Thyroid gland (tissue), 4 donors: ENCODE results near the gene DIS3L2. TPM values are rescaled to one million over a fixed set of nuclear protein-coding genes. Genes with fewer than 3 reads are reported as not detected.
A peak's percentile ranks its signal among the peaks of the same experiment; 100 is the strongest.
"Not testable (repeated sequence)": the region's sequence is repeated elsewhere in the genome, so short reads cannot be mapped to it uniquely, and the experiment has no call there.

Source experiments
- DNase-seq, 2 donors: peaks; one replicate each; pipeline ENCODE4 v3.0.0-alpha.2; 2019
- H3K27ac ChIP-seq, 3 donors: fragments of 200-600 bp; sonication (generic); 1 replicate in 2 of 3; 2 replicates in 1 of 3; pipeline ENCODE4 v1.5.1; 2016 to 2019; ENCODE audit warnings: mild to moderate bottlenecking in 1 of 3, moderate library complexity in 1 of 3
- H3K27me3 ChIP-seq: fragments of 200-600 bp; sonication (generic); one replicate; pipeline ENCODE4 v1.5.1; 2019
- H3K36me3 ChIP-seq, 2 donors: fragments of 200-600 bp; sonication (generic); one replicate each; pipeline ENCODE4 v1.5.1; 2016 to 2019
- H3K4me1 ChIP-seq, 2 donors: fragments of 200-600 bp; sonication (generic); one replicate each; pipeline ENCODE4 v1.5.1; 2017 to 2019
- H3K4me3 ChIP-seq, 3 donors: fragments of 200-600 bp; sonication (generic); replicated peaks in 1 of 3; 1 replicate in 2 of 3; 2 replicates in 1 of 3; pipeline ENCODE4 v1.5.1; 2016; ENCODE audit warnings: mild to moderate bottlenecking in 1 of 3
- H3K9me3 ChIP-seq: fragments of 200-600 bp; sonication (generic); one replicate; pipeline ENCODE4 v1.5.1; 2017
- CTCF ChIP-seq, 6 experiments: fragments of 200-600 bp in 3 of 6; fragments of 450-650 bp in 3 of 6; sonication (generic) in 3 of 6; IDR thresholded peaks; one replicate each; pipeline ENCODE4 v1.5.1; 2016 to 2019; ENCODE audit warnings: antibody characterized with exemption in 6 of 6, mild to moderate bottlenecking in 2 of 6, inconsistent platforms in 1 of 6, moderate library complexity in 1 of 6
- POLR2A ChIP-seq, 2 donors: fragments of 450-650 bp; IDR thresholded peaks; one replicate each; pipeline ENCODE4 v1.6.1; 2017; ENCODE audit warnings: antibody characterized with exemption in 2 of 2, mild to moderate bottlenecking in 2 of 2, moderate library complexity in 1 of 2
- WGBS, 2 donors: methylation state at CpG; one replicate each; pipeline ENCODE4 v1.1.5; 2017; 5-methylcytosine and 5-hydroxymethylcytosine counted together
- intact Hi-C: fragments of 100-400 bp; cut with DNase I; formaldehyde crosslinking; loops from one replicate; pipeline ENCODE4 v1.15.1; 2023
- total RNA-seq, 4 donors: library from RNA; depleted of rRNA; stranded (reverse); fragments of >200 nt; gene quantifications; one replicate each; pipeline ENCODE4 v1.2.3, GENCODE V29; 2016

Gene DIS3L2
- total RNA-seq, 4 donors from 2014 or later, result 42.2 to 68.7 (median 50.3) TPM

GRCh38 chr2:232113821-232114220 lies 152.3 kb downstream of the DIS3L2 start:
- intact Hi-C loops, result no loop called here
- H3K36me3 ChIP-seq, result no peaks in the 10 kb centered on the region
- no peaks in the 10 kb centered on the region for H3K27me3 ChIP-seq
- TF ChIP-seq CTCF (IDR thresholded peaks at IDR 0.05) (no peak), POLR2A (IDR thresholded peaks at IDR 0.05) (no peak)
- H3K4me3 ChIP-seq, result no peak overlapping the region
- H3K27ac ChIP-seq, result no peak overlapping the region
- no peaks in the 10 kb centered on the region for H3K9me3 ChIP-seq
- no peak for DNase-seq
- WGBS, 2 donors, result 97 to 100% methylated on average over 1 of the region's 1 CpG
- no peaks in the 10 kb centered on the region for H3K4me1 ChIP-seq

- not testable (repeated sequence) for H3K27me3 ChIP-seq
Observed at GRCh38 chr2:232115728-232116361, 154.3 kb downstream of the DIS3L2 start.

GRCh38 chr2:232116852-232117251 lies 155.3 kb downstream of the DIS3L2 start:
- intact Hi-C loops, result no loop called here
- no peaks in the 10 kb centered on the region for H3K27me3 ChIP-seq
- WGBS, 2 donors, result 62 to 64% methylated on average over 3 of the region's 3 CpGs

More at GRCh38 chr2:232115728-232116361, 154.3 kb downstream of the DIS3L2 start:
- WGBS, 2 donors, result 88 to 89% methylated on average over 6 of the region's 6 CpGs
- H3K4me3 ChIP-seq, H3K9me3 ChIP-seq, H3K27ac ChIP-seq, H3K4me1 ChIP-seq, H3K36me3 ChIP-seq, intact Hi-C loops: not testable (repeated sequence)
- DNase-seq, result peak; percentile 6 to 29

GRCh38 chr2:232117413-232117812 lies 155.9 kb downstream of the DIS3L2 start:
- DNase-seq, result no peak
- Histone ChIP-seq H3K36me3 (no peaks in the 10 kb centered on the region), H3K4me1 (no peaks in the 10 kb centered on the region), H3K27me3 (no peaks in the 10 kb centered on the region), H3K4me3 (no peak overlapping the region), H3K9me3 (no peaks in the 10 kb centered on the region), H3K27ac (no peak overlapping the region)
- 95 to 97% methylated on average over 3 of the region's 3 CpGs for WGBS, 2 donors
- intact Hi-C loops, result no loop called here
- TF ChIP-seq CTCF (IDR thresholded peaks at IDR 0.05) (no peak), POLR2A (IDR thresholded peaks at IDR 0.05) (no peak)

More at GRCh38 chr2:232116852-232117251, 155.3 kb downstream of the DIS3L2 start:
- Histone ChIP-seq H3K9me3 (no peaks in the 10 kb centered on the region), H3K36me3 (no peaks in the 10 kb centered on the region), H3K4me1 (no peaks in the 10 kb centered on the region), H3K4me3 (no peak overlapping the region), H3K27ac (no peak overlapping the region)
- TF ChIP-seq CTCF (IDR thresholded peaks at IDR 0.05), result no peak
- no peak for TF ChIP-seq POLR2A (IDR thresholded peaks at IDR 0.05)
- DNase-seq, result no peak

DNA sequence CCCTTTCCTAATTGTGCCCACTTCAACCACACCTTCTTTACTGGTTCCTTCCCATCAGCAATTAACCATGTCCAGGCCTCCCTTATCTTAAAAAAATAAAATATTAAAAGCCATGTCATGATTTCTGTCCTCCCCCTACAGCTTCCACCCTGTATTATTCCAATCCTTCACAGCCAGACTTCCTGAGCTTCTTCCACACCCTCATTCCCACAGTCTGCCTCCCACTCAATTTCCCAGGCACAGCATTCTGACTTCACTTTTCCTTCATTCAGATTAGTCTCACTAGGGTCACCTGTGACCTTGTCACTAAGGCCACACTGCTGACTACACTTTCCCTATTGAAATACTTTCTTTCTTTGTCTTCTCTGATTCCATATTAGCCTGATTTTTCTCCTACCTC lies 159.4 kb downstream of the DIS3L2 start:
- H3K4me1 ChIP-seq, result no peaks in the 10 kb centered on the region
- H3K36me3 ChIP-seq, result no peaks in the 10 kb centered on the region
- no peaks in the 10 kb centered on the region for H3K27me3 ChIP-seq
- H3K27ac ChIP-seq, result no peak overlapping the region
- DNase-seq, result no peak
- TF ChIP-seq POLR2A (IDR thresholded peaks at IDR 0.05), result no peak
- no peak for TF ChIP-seq CTCF (IDR thresholded peaks at IDR 0.05)
- no peak overlapping the region for H3K4me3 ChIP-seq
- H3K9me3 ChIP-seq, result no peaks in the 10 kb centered on the region
- intact Hi-C loops, result no loop called here
